K562 (cell line): Measurements from ENCODE around the gene ID2. TPM values are rescaled to one million over a fixed set of nuclear protein-coding genes. Genes with fewer than 3 reads are reported as not detected.

ENCODE experiments used
- ATAC-seq: fragments of 200-7000 bp; cut with Tn5 transposase; 3 replicates; pipeline ENCODE4 v1.9.1; 2020; ENCODE audit warnings: moderate library complexity
- BruUV-seq: library from RNA; stranded (reverse); fragments of 400-500 nt; replicated peaks from 2 replicates; lab custom pipeline; 2021; lab: Mats Ljungman, UMichigan
- CTCF ChIA-PET: fragments of 300-600 bp; formaldehyde crosslinking; extraction: SDS; loops from one replicate; lab custom pipeline; 2021; ENCODE audit warnings: low intra/inter-chr PET ratio; lab: Yijun Ruan, JAX
- POLR2A ChIA-PET: fragments of 300-600, 350-650 bp; sonication (Branson Sonifier 250); formaldehyde crosslinking; extraction: SDS; loops from one replicate; lab custom pipeline; 2021; ENCODE audit warnings: antibody characterized with exemption, inconsistent platforms; lab: Yijun Ruan, JAX
- DNase-seq, 4 experiments: peaks; one replicate each; pipeline versions ENCODE4 v3.0.0 to v3.0.0-alpha.2; 2011 to 2018; ENCODE audit warnings: low spot score in 3 of 4, mixed read lengths in 3 of 4; ENCODE audit errors: extremely low read depth in 1 of 4
- FAIRE-seq: peaks from 2 replicates; lab custom pipeline; 2011; peaks lifted over from hg19 to GRCh38; lab: Jason Lieb, UNC
- H2AFZ ChIP-seq: 2 replicates; pipeline ENCODE4 v1.6.0; 2011; ENCODE audit warnings: low read depth, low read length, control low read depth, inconsistent platforms
- H3K27ac ChIP-seq: fragments of 200-600 bp; 3 replicates; pipeline ENCODE4 v1.8.0; 2011; ENCODE audit warnings: low read depth, mild to moderate bottlenecking, control low read depth, inconsistent platforms, low read length, moderate library complexity, mixed read lengths; ENCODE audit errors: extremely low read depth
- H3K27me3 ChIP-seq, 2 experiments: fragments of 300-600 bp in 1 of 2; 2 replicates in 1 of 2; 3 replicates in 1 of 2; pipeline versions ENCODE4 v1.6.0 to v1.8.0; 2011; ENCODE audit warnings: inconsistent platforms in 2 of 2, low read length in 2 of 2, mild to moderate bottlenecking in 1 of 2, mixed read lengths in 1 of 2, moderate library complexity in 1 of 2; ENCODE audit not compliant: control insufficient read depth in 2 of 2, insufficient read depth in 2 of 2
- H3K36me3 ChIP-seq: fragments of 300-600 bp; 3 replicates; pipeline ENCODE4 v1.8.0; 2011; ENCODE audit warnings: mild to moderate bottlenecking, low read length, inconsistent platforms; ENCODE audit not compliant: control insufficient read depth, insufficient read depth
- H3K4me1 ChIP-seq, 2 experiments: fragments of 200-600 bp in 1 of 2; replicated peaks in 1 of 2; 2 replicates in 1 of 2; 3 replicates in 1 of 2; pipeline versions ENCODE4 v1.5.1 to v1.8.0; 2011; ENCODE audit warnings: inconsistent platforms in 2 of 2, low read length in 2 of 2, mild to moderate bottlenecking in 1 of 2, mixed read lengths in 1 of 2, moderate library complexity in 1 of 2; ENCODE audit not compliant: control insufficient read depth in 2 of 2, insufficient read depth in 2 of 2
- H3K4me2 ChIP-seq: 2 replicates; pipeline ENCODE4 v1.6.1; 2011; ENCODE audit warnings: low read length, control low read depth, inconsistent platforms, mixed read lengths; ENCODE audit not compliant: insufficient read depth
- H3K4me3 ChIP-seq: fragments of 200-600 bp; sonication (generic), shearing (Covaris generic); 2 replicates; pipeline ENCODE4 v1.5.1; 2016; ENCODE audit warnings: control low read depth, inconsistent platforms
- H3K79me2 ChIP-seq: fragments of 200-600 bp; 3 replicates; pipeline ENCODE4 v1.8.0; 2011; ENCODE audit warnings: low read length, inconsistent platforms; ENCODE audit not compliant: control insufficient read depth, insufficient read depth
- H3K9ac ChIP-seq, 2 experiments: 2 replicates each; pipeline versions ENCODE4 v1.6.0 to v1.6.1; 2011; ENCODE audit warnings: low read depth in 2 of 2, low read length in 2 of 2, control low read depth in 1 of 2, inconsistent platforms in 1 of 2, mild to moderate bottlenecking in 1 of 2, mixed read lengths in 1 of 2; ENCODE audit not compliant: insufficient read depth in 1 of 2
- H3K9me1 ChIP-seq: one replicate; pipeline ENCODE4 v1.6.0; 2011; ENCODE audit warnings: inconsistent platforms, mild to moderate bottlenecking, low read length, moderate library complexity; ENCODE audit not compliant: control insufficient read depth, insufficient read depth
- H3K9me3 ChIP-seq: replicated peaks from 2 replicates; pipeline ENCODE4 v1.5.1; 2011; ENCODE audit warnings: low read depth, low read length, inconsistent platforms; ENCODE audit not compliant: control insufficient read depth, insufficient read depth
- H4K20me1 ChIP-seq: replicated peaks from 2 replicates; pipeline ENCODE4 v1.6.1; 2011; ENCODE audit warnings: low read length, inconsistent platforms, mixed read lengths; ENCODE audit not compliant: control insufficient read depth, insufficient read depth
- BDP1 ChIP-seq: IDR thresholded peaks from 3 replicates; pipeline ENCODE4 v1.6.1; 2011; ENCODE audit not compliant: insufficient read length, insufficient read depth
- CREM ChIP-seq: IDR thresholded peaks from 2 replicates; pipeline ENCODE4 v1.6.1; 2014; ENCODE audit warnings: antibody characterized with exemption, low read depth
- ELF4 ChIP-seq: fragments of 450-650 bp; formaldehyde crosslinking; IDR thresholded peaks from 2 replicates; pipeline ENCODE4 v1.4.0; 2022; ENCODE audit warnings: missing genetic modification characterization
- EP300 ChIP-seq: IDR thresholded peaks from 2 replicates; pipeline ENCODE4 v1.6.1; 2012; ENCODE audit warnings: low read length, improper control_type of control experiment
- HNRNPLL ChIP-seq: fragments of 200-400 bp; formaldehyde crosslinking; IDR thresholded peaks from 2 replicates; pipeline ENCODE4 v1.6.1; 2017; ENCODE audit warnings: low read length, low read depth, mild to moderate bottlenecking; ENCODE audit not compliant: poor library complexity, severe bottlenecking
- JUND ChIP-seq, 2 experiments: IDR thresholded peaks; 2 replicates in 1 of 2; 3 replicates in 1 of 2; pipeline ENCODE4 v1.6.1; 2011; ENCODE audit warnings: borderline replicate concordance in 2 of 2, low read depth in 2 of 2, low read length in 2 of 2, improper control_type of control experiment in 1 of 2, missing biosample characterization in 1 of 2, missing genetic modification characterization in 1 of 2, missing genetic modification reagents in 1 of 2
- MAFF ChIP-seq: IDR thresholded peaks from 2 replicates; pipeline ENCODE4 v1.6.1; 2012; ENCODE audit warnings: low read length, improper control_type of control experiment
- MAFG ChIP-seq: fragments of 450-650 bp; conservative IDR thresholded peaks from 2 replicates; pipeline ENCODE4 v1.6.1; 2016; ENCODE audit warnings: missing genetic modification characterization, missing compliant biosample characterization
- MYC ChIP-seq, 2 experiments: fragments of 250-450 bp in 1 of 2; sonication (Bioruptor Pico) in 1 of 2; IDR thresholded peaks; 2 replicates each; pipeline versions ENCODE4 v1.5.1 to v1.6.1; 2012 to 2021; ENCODE audit warnings: low read depth in 2 of 2, borderline replicate concordance in 1 of 2, improper control_type of control experiment in 1 of 2, low read length in 1 of 2, mild to moderate bottlenecking in 1 of 2, moderate library complexity in 1 of 2
- NR2F6 ChIP-seq: fragments of 450-650 bp; formaldehyde crosslinking; IDR thresholded peaks from 2 replicates; pipeline ENCODE4 v1.4.0; 2020; ENCODE audit warnings: mild to moderate bottlenecking
- PHF20 ChIP-seq: fragments of 450-650 bp; IDR thresholded peaks from 2 replicates; pipeline ENCODE4 v1.6.1; 2018; ENCODE audit not compliant: partially characterized antibody
- PML ChIP-seq: IDR thresholded peaks from 2 replicates; pipeline ENCODE4 v1.6.1; 2012; ENCODE audit warnings: low read length, inconsistent platforms
- TEAD2 ChIP-seq: fragments of 450-650 bp; IDR thresholded peaks from 2 replicates; pipeline ENCODE4 v1.6.1; 2016; ENCODE audit warnings: missing genetic modification characterization, control low read depth, missing compliant biosample characterization
- ZNF121 ChIP-seq: sonication (generic); formaldehyde crosslinking; conservative IDR thresholded peaks from 2 replicates; pipeline ENCODE4 v1.8.0; 2022; ENCODE audit warnings: missing genetic modification reagents
- ZNF316 ChIP-seq: fragments of 450-650 bp; IDR thresholded peaks from 2 replicates; pipeline ENCODE4 v1.6.1; 2016
- ZSCAN29 ChIP-seq: fragments of 450-650 bp; IDR thresholded peaks from 2 replicates; pipeline ENCODE4 v1.6.1; 2017
- WGBS: fragments of 100-300 bp; shearing (Covaris generic); methylation state at CpG from one replicate; pipeline ENCODE4 v1.1.6; 2016; ENCODE audit warnings: low coverage, mixed read lengths; ENCODE audit not compliant: insufficient coverage; ENCODE audit errors: missing lambda C conversion rate; 5-methylcytosine and 5-hydroxymethylcytosine counted together
- in situ Hi-C: fragments of 300-500 bp; cut with MboI; formaldehyde crosslinking; loops from 4 replicates; pipeline ENCODE4 v1.15.0; 2018; ENCODE audit warnings: inconsistent platforms, mixed read lengths
- intact Hi-C: fragments of 100-400 bp; cut with micrococcal nuclease; formaldehyde crosslinking; loops from 2 replicates; pipeline ENCODE4 v1.14.2; 2022
- polyA plus RNA-seq, 8 experiments: library from polyadenylated mRNA; depleted of rRNA in 4 of 8; stranded (reverse) in 5 of 8; unstranded in 3 of 8; fragments of >200 nt; fragmentation: Nextera tagmentation in 2 of 8; fragmentation: Illumina TruSeq in 1 of 8; extraction: Ambion mirVana in 2 of 8; extraction: Trizol in 1 of 8; gene quantifications; 2 replicates each; pipeline versions ENCODE4 v1.2.1 to v1.2.3, GENCODE V29; 2011 to 2014; ENCODE audit warnings: inconsistent platforms in 1 of 8, missing spikeins in 1 of 8
- total RNA-seq, 7 experiments: library from RNA; depleted of rRNA in 6 of 7; stranded (reverse); fragments of >200 nt in 6 of 7; fragmentation: Illumina TruSeq in 2 of 7; extraction: Trizol in 2 of 7; gene quantifications; 2 replicates each; pipeline versions ENCODE4 v1.2.1 to v1.2.3, GENCODE V29; 2011 to 2021; ENCODE audit warnings: low replicate concordance in 1 of 7
- TF ChIP-seq, protein P1 (sequence below): fragments of 450-650 bp; IDR thresholded peaks from 2 replicates; pipeline ENCODE4 v1.7.0; 2016; ENCODE audit warnings: borderline replicate concordance

The ID2 gene
- total and polyA plus RNA-seq, 9 of the 15 experiments (the other 6 are each of a cell fraction or from before 2014, with no cell fraction given) = 8.0 to 35.7 (median 16.6) TPM

DNA sequence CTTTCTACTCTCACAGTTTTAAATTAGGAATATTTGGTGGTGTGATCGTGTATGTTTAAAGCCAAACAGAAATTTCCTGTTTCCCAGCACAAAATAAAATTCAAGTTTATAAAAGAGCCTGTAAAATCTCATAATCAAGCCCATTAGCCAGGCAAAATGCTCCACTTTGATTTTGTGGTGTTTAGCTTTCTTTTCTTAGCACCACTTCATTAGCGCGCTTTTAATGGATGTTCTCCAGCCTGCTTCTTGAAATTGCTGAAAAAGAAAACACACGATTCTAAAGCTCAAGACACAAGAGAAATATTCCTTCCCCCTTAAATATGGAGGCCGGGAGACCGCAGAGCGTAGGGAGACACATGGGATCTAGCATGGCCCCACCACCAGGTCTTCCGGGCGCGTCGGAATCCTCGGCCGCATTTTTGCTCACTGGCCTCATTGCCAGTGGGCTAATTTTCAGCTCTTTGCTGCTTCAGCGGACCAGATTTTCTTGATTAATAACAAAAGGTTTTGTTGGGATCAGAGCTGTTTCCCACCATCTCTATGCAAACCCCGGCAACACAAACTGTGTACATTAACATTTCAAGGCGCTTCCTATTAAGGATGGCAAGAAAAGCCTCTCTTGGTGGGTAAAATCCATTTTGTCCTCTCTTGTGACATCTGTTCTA, 40.4 kb upstream of the ID2 start:
- no peak overlapping the region for H3K4me2 ChIP-seq
- POLR2A ChIA-PET = interaction anchor here (0.6 to 4.0 kb wide), 4 partner anchors 8 to 41 kb away, joined by 3 to 17 read pairs (median 4); partner anchors contain the start of gene ID2

More for the DNA sequence above, 40.4 kb upstream of the ID2 start:
- ATAC-seq (no peak), DNase-seq (no peak), FAIRE-seq (no peak)
- intact Hi-C loops (no loop called here), in situ Hi-C loops (no loop called here)
- H2AFZ ChIP-seq = peak overlapping the region; percentile 31; the same call in 1 of the 2 replicates
- no peaks in the 10 kb centered on the region for H3K9me3 ChIP-seq
- no peaks in the 10 kb centered on the region for H3K79me2 ChIP-seq
- no peaks in the 10 kb centered on the region for H4K20me1 ChIP-seq
- BruUV-seq = no TSS peak
- 59% methylated on average over 15 of the region's 16 CpGs for WGBS
- H3K9me1 ChIP-seq = peaks cover 3% of the 10 kb centered on the region
- no peaks in the 10 kb centered on the region for H3K36me3 ChIP-seq
- H3K27ac ChIP-seq = no peak overlapping the region
- CTCF ChIA-PET = no interaction called here
- H3K4me3 ChIP-seq = no peak overlapping the region
- no peak for TF ChIP-seq MAFF
- TF ChIP-seq ZNF316 = no peak
- TF ChIP-seq PHF20 = no peak
- TF ChIP-seq TEAD2 (tag) = no peak
- TF ChIP-seq CREM = no peak
- no peak for TF ChIP-seq MAFG
- TF ChIP-seq ELF4 = no peak
- no peak for TF ChIP-seq EP300
- TF ChIP-seq PML = no peak
- TF ChIP-seq JUND (IDR thresholded peaks at IDR 0.05; ENCODE audit: borderline replicate concordance, low read depth, low read length) = no peak
- TF ChIP-seq JUND (tag; IDR thresholded peaks at IDR 0.05; ENCODE audit: borderline replicate concordance, low read depth, low read length) = no peak
- TF ChIP-seq MYC (IDR thresholded peaks at IDR 0.05; ENCODE audit: low read depth, low read length) = no peak
- TF ChIP-seq MYC (CRISPR knock-in tag; IDR thresholded peaks at IDR 0.05; ENCODE audit: borderline replicate concordance, low read depth) = no peak
- no peak for TF ChIP-seq ZNF121 (CRISPR knock-in tag)
- no peak for TF ChIP-seq BDP1
- no peak for TF ChIP-seq ZSCAN29
- TF ChIP-seq, protein P1, sequence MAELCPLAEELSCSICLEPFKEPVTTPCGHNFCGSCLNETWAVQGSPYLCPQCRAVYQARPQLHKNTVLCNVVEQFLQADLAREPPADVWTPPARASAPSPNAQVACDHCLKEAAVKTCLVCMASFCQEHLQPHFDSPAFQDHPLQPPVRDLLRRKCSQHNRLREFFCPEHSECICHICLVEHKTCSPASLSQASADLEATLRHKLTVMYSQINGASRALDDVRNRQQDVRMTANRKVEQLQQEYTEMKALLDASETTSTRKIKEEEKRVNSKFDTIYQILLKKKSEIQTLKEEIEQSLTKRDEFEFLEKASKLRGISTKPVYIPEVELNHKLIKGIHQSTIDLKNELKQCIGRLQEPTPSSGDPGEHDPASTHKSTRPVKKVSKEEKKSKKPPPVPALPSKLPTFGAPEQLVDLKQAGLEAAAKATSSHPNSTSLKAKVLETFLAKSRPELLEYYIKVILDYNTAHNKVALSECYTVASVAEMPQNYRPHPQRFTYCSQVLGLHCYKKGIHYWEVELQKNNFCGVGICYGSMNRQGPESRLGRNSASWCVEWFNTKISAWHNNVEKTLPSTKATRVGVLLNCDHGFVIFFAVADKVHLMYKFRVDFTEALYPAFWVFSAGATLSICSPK = no peak
- TF ChIP-seq HNRNPLL = no peak
- no peak for TF ChIP-seq NR2F6
- H3K9ac ChIP-seq = no peak overlapping the region
- peaks cover 33 to 48% of the 10 kb centered on the region in 2 experiments; a peak in 4 of 5 replicates for H3K27me3 ChIP-seq
- H3K4me1 ChIP-seq = peaks cover 3 to 15% of the 10 kb centered on the region in 2 experiments; a peak in 3 of 5 replicates
